Peyer's patch (tissue), 4 donors: ENCODE results near the gene LAMC2. TPM values are rescaled to one million over a fixed set of nuclear protein-coding genes. Genes with fewer than 3 reads are reported as not detected.

Source experiments
- DNase-seq, 3 donors: peaks; one replicate each; pipeline ENCODE4 v3.0.0-alpha.2; 2017 to 2019
- H3K27ac ChIP-seq, 4 donors: fragments of 200-600 bp; sonication (generic); one replicate each; pipeline ENCODE4 v1.5.1; 2016 to 2019
- H3K27me3 ChIP-seq, 2 donors: fragments of 200-600 bp; sonication (generic); one replicate each; pipeline ENCODE4 v1.5.1; 2019
- H3K36me3 ChIP-seq, 3 donors: fragments of 200-600 bp; sonication (generic); one replicate each; pipeline ENCODE4 v1.5.1; 2016 to 2019
- H3K4me1 ChIP-seq, 4 donors: fragments of 200-600 bp; sonication (generic); one replicate each; pipeline ENCODE4 v1.5.1; 2016 to 2019
- H3K4me3 ChIP-seq, 4 donors: fragments of 200-600 bp; sonication (generic); 1 replicate in 3 of 4; 2 replicates in 1 of 4; pipeline ENCODE4 v1.5.1; 2016 to 2019; ENCODE audit warnings: mild to moderate bottlenecking in 1 of 4
- H3K9me3 ChIP-seq, 4 donors: fragments of 200-600 bp; sonication (generic); one replicate each; pipeline ENCODE4 v1.5.1; 2016 to 2019; ENCODE audit warnings: mild to moderate bottlenecking in 1 of 4
- POLR2A ChIP-seq, 2 donors: fragments of 450-650 bp; IDR thresholded peaks; one replicate each; pipeline ENCODE4 v1.5.1; 2017; ENCODE audit warnings: antibody characterized with exemption in 2 of 2, mild to moderate bottlenecking in 2 of 2, moderate library complexity in 2 of 2
- total RNA-seq, 4 donors: library from RNA; depleted of rRNA; stranded (reverse); fragments of >200 nt; gene quantifications; one replicate each; pipeline ENCODE4 v1.1.0, GENCODE V29; 2016
- TF ChIP-seq, protein P1 (sequence below), 6 experiments: fragments of 450-650 bp in 4 of 6; fragments of 200-600 bp in 2 of 6; sonication (generic) in 1 of 6; IDR thresholded peaks; one replicate each; pipeline ENCODE4 v1.5.1; 2017 to 2019; ENCODE audit warnings: antibody characterized with exemption in 6 of 6, mild to moderate bottlenecking in 3 of 6, moderate library complexity in 1 of 6

LAMC2 gene
- total RNA-seq, 4 donors from 2014 or later = 3.3 to 29.7 (median 17.3) TPM

DNA sequence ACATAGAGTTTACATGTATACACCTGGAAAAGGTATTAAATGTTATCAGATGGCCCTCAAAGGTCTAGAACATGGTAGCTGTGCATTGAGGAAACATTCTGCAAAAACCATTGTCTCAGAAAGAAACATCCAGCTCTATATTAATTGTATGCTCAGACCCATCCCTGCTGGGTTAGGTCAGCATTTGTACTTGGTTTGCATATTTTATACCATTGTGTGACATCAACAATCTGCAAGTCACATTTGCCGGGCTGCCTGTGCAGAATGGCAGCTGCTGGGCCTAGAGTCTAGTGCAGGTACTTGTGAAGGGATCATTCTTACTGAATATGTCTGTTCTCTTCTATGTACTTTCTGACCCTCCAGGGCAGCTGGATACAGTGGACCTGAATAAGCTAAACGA is 43.9 kb upstream of the LAMC2 start:
- Histone ChIP-seq H3K9me3 (no peaks in the 10 kb centered on the region), H3K4me3 (no peak overlapping the region), H3K4me1 (peaks cover 0 to 24% (median 0%) of the 10 kb centered on the region in 4 donors), H3K27ac (peak overlapping the region in 1 of 4 donors; percentile 37), H3K36me3 (peaks cover 0 to 10% (median 0%) of the 10 kb centered on the region in 3 donors), H3K27me3 (no peaks in the 10 kb centered on the region)
- TF ChIP-seq, protein P1, sequence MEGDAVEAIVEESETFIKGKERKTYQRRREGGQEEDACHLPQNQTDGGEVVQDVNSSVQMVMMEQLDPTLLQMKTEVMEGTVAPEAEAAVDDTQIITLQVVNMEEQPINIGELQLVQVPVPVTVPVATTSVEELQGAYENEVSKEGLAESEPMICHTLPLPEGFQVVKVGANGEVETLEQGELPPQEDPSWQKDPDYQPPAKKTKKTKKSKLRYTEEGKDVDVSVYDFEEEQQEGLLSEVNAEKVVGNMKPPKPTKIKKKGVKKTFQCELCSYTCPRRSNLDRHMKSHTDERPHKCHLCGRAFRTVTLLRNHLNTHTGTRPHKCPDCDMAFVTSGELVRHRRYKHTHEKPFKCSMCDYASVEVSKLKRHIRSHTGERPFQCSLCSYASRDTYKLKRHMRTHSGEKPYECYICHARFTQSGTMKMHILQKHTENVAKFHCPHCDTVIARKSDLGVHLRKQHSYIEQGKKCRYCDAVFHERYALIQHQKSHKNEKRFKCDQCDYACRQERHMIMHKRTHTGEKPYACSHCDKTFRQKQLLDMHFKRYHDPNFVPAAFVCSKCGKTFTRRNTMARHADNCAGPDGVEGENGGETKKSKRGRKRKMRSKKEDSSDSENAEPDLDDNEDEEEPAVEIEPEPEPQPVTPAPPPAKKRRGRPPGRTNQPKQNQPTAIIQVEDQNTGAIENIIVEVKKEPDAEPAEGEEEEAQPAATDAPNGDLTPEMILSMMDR (IDR thresholded peaks at IDR 0.05) = no peak
- no peak for TF ChIP-seq POLR2A (IDR thresholded peaks at IDR 0.05)
- DNase-seq = no peak

DNA sequence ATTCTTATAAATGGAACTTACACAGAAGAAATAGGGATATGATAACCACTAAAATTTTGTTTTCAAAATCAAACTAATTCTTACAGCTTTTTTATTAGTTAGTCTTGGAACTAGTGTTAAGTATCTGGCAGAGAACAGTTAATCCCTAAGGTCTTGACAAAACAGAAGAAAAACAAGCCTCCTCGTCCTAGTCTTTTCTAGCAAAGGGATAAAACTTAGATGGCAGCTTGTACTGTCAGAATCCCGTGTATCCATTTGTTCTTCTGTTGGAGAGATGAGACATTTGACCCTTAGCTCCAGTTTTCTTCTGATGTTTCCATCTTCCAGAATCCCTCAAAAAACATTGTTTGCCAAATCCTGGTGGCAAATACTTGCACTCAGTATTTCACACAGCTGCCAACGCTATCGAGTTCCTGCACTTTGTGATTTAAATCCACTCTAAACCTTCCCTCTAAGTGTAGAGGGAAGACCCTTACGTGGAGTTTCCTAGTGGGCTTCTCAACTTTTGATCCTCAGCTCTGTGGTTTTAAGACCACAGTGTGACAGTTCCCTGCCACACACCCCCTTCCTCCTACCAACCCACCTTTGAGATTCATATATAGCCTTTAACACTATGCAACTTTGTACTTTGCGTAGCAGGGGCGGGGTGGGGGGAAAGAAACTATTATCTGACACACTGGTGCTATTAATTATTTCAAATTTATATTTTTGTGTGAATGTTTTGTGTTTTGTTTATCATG is 42.3 kb upstream of the LAMC2 start:
- Histone ChIP-seq H3K9me3 (no peaks in the 10 kb centered on the region), H3K27me3 (no peaks in the 10 kb centered on the region), H3K27ac (peak overlapping the region in 2 of 4 donors; percentile 24 to 27), H3K4me1 (peaks cover 0 to 19% (median 0%) of the 10 kb centered on the region in 4 donors), H3K36me3 (peaks cover 0 to 10% (median 0%) of the 10 kb centered on the region in 3 donors), H3K4me3 (no peak overlapping the region)
- TF ChIP-seq, protein P1 (IDR thresholded peaks at IDR 0.05) = no peak
- no peak for TF ChIP-seq POLR2A (IDR thresholded peaks at IDR 0.05)
- DNase-seq = no peak

DNA sequence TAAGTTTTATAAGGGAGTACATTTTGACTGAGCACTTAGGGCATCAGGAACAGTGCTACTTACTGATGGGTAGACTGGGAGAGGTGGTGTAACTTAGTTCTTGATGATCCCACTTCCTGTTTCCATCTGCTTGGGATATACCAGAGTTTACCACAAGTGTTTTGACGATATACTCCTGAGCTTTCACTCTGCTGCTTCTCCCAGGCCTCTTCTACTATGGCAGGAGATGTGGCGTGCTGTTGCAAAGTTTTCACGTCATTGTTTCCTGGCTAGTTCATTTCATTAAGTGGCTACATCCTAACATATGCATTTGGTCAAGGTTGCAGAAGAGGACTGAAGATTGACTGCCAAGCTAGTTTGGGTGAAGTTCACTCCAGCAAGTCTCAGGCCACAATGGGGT is 41.3 kb upstream of the LAMC2 start:
- TF ChIP-seq, protein P1 (IDR thresholded peaks at IDR 0.05) = no peak
- no peak for TF ChIP-seq POLR2A (IDR thresholded peaks at IDR 0.05)
- no peak overlapping the region for H3K4me3 ChIP-seq
- no peaks in the 10 kb centered on the region for H3K27me3 ChIP-seq
- H3K36me3 ChIP-seq = peaks cover 0 to 10% (median 0%) of the 10 kb centered on the region in 3 donors
- no peak for DNase-seq
- H3K4me1 ChIP-seq = peaks cover 0 to 15% (median 0%) of the 10 kb centered on the region in 4 donors
- H3K9me3 ChIP-seq = no peaks in the 10 kb centered on the region
- H3K27ac ChIP-seq = peak overlapping the region in 1 of 4 donors; percentile 35

DNA sequence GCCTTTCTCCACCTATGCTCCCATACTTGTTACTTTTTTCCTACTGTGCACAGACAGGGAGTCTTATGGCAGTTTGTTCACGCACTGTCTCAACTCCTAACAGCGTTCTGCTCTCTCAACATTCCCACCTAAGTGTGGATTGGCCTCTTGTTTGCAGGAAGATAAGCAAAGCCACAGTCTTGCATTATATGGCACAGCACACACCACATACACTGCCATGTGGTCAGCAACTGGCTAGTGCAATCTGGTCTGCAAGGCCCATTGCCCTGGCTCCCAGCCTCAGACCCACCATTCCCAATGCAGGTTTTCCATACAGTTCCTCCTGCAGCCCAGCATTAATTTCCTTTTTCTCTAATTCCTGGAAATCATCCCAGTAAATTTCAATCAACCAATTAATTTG is 38.3 kb upstream of the LAMC2 start:
- peak overlapping the region in 1 of 4 donors; percentile 50 for H3K27ac ChIP-seq
- H3K4me3 ChIP-seq = no peak overlapping the region
- no peak for DNase-seq
- H3K4me1 ChIP-seq = peaks cover 0 to 6% (median 0%) of the 10 kb centered on the region in 4 donors
- TF ChIP-seq POLR2A (IDR thresholded peaks at IDR 0.05) = no peak
- TF ChIP-seq, protein P1 (IDR thresholded peaks at IDR 0.05) = no peak
- no peaks in the 10 kb centered on the region for H3K9me3 ChIP-seq
- peaks cover 0 to 3% (median 0%) of the 10 kb centered on the region in 3 donors for H3K36me3 ChIP-seq
- no peaks in the 10 kb centered on the region for H3K27me3 ChIP-seq

DNA sequence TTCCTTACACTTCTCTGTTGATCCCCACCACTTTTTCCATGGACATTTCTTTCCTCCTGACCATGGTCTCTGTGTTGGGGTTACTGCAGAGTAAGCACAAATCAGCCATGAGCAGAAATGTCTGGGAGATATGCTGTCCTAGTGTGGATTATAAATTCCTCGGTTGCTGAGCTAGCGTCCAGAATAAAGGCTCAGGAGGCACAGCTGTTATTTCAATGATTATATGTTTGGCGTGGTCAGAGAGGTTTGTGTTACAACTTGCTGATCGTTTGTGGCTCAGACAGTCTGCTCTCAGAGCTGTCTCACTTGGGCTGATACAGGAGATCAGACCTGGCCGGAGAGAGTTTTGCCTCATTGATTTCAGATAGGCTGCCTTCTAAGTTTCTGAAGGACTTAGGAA is 37.5 kb upstream of the LAMC2 start:
- peak overlapping the region in 3 of 4 donors; percentile 28 to 55 (median 50) for H3K27ac ChIP-seq
- H3K27me3 ChIP-seq = no peaks in the 10 kb centered on the region
- no peak for TF ChIP-seq POLR2A (IDR thresholded peaks at IDR 0.05)
- TF ChIP-seq, protein P1 (IDR thresholded peaks at IDR 0.05) = no peak
- no peak overlapping the region for H3K4me3 ChIP-seq
- H3K4me1 ChIP-seq = peaks cover 0 to 6% (median 0%) of the 10 kb centered on the region in 4 donors
- H3K36me3 ChIP-seq = no peaks in the 10 kb centered on the region
- no peaks in the 10 kb centered on the region for H3K9me3 ChIP-seq
- DNase-seq = no peak
